CD4-positive, alpha-beta T cell treated with Interleukin-15 for 4 hours (primary cell): ENCODE data around the gene HOXC5.
A peak's percentile ranks its signal among the peaks of the same experiment; 100 is the strongest.

Source experiments
- DNase-seq: peaks from one replicate; pipeline ENCODE4 v3.0.0-alpha.2; 2020; ENCODE audit warnings: low spot score

The HOXC5 gene

DNA sequence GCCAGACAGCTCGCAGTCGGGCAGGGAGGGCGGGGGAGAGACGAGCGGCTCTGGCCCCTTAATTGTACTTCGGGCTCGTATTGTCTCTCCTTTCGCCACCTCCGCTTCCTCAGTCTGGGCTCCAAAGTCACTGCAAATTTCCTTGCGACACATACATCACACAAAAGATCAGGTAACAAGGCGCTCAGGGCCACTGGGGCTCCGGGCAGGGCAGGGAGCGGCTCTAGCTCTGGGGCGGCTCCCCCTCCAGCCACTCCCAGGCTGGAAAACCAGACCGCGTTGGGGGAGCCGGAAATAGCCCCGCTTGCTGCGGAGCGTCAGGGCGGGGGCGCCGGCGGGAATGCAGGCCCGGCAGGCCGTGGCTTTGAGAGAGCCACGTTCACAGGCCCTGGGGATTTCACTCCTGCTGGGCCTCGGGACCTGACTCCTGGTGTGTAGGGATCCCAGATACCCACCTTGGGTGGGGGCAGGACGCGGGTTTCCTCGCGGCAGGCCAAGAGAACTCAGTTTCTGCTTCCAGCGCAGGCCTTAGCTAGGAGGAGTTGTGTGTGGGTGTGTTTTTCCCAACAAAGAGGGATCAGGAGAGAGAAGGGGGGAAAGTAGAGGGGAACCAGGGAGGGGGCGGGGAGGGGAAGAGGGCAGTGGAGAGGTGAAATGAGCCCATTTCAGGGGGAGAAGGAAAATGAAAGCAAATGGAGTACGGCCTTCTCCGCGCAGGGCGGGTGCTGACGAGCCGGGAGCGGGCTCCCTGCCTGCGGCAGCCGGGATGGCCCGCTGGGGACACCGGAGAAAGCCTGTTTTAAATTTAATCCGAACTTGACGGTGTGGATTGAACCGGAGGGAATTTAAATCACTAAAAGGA, 37.2 kb upstream of the HOXC5 start:
- no peak for DNase-seq

DNA sequence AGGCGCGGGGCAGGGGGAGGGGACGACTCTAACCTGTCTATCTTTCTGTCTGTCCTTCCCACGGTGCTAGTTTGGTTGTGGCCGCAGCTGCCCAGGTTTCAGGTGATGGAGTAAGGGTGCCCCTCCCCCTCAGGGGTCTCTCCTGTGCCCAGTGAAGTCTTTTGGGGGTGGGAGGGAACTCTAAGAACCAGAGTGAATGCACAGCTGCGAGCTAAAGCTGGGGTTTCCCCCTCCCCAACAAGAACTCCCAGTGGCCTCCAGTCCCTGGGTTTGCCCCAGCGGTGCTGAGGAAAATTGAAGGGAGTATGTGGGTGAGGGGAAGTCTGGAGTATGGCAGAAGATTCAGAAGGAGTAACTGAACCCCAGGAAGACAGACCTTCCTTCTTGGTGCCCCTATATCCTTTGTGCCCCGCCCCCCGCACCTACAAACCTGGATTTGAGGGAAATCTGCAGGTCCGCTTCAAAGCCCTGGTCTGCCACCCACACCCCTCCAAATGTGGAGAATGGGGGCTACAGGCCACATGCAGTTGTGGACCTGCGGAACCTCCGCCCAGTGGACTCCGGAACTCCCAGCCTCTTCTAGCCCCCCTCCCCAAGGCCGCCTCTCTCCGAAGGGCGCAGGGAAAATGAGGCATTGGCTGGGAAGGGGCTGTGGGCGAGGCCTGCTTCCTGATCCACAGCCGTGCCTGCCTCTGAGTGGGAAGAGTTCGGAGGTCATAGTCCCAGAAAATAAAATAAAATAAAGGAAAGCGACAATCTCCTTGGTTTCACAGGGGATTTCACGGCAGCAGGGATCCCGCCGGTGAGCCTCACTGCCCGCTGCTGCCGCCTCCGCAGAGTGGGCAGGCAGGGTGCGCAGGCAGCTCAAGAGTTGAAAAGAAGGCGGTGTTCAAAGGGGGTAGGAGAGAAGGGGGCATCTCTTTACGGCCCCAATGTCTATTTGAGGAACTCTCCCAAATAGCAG, 36.3 kb upstream of the HOXC5 start:
- DNase-seq, result no peak

- no peak for DNase-seq
These were observed 35.4 kb upstream of the HOXC5 start for GRCh38 chr12:53997204-53998109.

GRCh38 chr12:53998110-53998899, 34.5 kb upstream of the HOXC5 start:
- no peak for DNase-seq

- DNase-seq, result no peak
These were observed 34.0 kb upstream of the HOXC5 start for GRCh38 chr12:53998900-53999236.

DNA sequence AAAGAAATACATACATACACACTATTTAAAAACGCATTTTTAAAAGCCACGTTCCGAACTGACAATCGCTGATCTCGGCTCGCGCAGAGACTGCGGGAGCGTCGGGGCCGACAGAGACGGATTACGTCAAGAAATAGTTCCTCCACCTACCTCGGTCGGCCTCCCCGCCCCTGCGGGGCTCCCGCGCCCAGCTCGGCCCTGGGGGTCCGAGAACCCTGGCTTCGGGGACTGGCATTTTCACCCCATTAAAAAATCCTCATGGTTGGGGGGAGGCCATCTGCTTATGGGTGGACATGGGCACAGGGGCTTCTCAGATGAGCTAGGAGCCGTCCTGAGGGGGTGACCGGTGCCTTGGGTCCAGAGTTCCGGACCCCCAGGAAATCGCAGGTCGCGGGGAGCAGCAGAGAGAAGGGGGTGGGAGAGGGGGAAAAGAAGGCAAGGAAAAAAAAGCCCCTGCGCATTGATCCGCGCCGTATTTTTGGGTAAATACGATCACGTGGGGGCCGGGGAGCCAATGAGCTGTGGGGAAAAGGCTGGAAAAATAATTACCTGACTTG, 33.2 kb upstream of the HOXC5 start:
- DNase-seq, result no peak

DNA sequence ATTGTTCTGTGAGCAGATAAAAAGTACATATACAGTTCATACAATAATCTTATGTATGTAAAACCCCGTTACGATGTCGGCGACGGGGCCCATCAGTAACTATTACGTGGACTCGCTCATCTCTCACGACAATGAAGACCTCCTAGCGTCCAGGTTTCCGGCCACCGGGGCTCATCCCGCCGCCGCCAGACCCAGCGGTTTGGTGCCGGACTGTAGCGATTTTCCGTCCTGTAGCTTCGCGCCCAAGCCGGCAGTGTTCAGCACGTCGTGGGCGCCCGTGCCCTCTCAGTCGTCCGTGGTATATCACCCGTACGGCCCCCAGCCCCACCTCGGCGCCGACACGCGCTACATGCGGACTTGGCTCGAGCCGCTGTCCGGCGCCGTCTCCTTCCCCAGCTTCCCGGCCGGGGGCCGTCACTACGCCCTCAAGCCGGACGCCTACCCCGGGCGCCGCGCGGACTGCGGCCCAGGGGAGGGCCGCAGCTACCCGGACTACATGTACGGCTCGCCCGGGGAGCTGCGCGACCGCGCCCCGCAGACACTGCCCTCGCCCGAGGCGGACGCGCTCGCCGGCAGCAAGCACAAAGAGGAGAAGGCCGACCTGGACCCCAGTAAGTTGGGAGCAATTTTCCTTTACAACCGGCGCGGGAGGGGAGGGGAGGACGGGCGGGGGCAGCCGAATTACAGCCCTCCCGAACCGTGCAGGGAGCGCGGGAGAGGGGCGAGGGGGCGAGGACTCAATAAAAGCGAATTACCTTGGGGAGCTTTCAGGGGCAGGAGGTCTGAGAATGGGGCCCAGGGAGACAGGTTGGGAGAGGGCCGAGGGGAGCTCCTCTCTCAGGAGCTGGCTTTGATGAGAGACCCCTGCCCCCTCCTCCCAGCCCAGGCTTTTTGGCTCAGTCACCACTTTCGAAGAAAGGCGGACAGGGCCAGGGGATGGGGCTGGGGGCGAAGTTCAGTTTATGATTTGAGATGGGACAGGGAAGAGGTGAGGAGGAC, 32.4 kb upstream of the HOXC5 start, which contains the start of gene HOXC9:
Gene HOXC9, plus strand, starts transcription at position 46 of the 999 bp plus-strand sequence. Its CDS starts 28 bp downstream, at position 74.
- no peak for DNase-seq

GRCh38 chr12:54001283-54002187, 31.3 kb upstream of the HOXC5 start:
- DNase-seq, result no peak

- no peak for DNase-seq
These were observed 30.5 kb upstream of the HOXC5 start for GRCh38 chr12:54002278-54002914.

DNA sequence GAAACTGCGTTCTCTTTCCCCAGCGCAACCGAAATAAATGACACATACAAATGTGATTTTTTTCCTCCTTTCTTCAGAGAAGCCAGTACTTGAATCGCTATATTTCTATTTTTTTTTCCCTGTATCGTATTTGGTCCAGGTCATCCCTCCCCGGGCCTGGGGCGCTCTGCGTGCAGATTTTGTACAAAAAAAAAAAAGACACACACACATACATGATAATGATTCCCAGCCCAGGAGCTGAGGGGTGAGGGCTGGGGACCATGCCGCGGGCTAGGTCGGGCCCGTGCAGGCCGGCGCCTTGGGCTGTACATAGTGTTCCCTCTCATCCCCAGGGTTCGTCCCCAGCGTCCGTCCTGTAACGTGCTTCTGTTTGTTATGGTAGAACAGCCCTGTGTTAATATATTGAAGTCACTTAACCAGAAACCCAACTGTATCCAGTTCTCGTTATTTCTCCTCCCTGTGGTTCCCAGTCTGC, 29.9 kb upstream of the HOXC5 start:
- DNase-seq, result no peak

DNA sequence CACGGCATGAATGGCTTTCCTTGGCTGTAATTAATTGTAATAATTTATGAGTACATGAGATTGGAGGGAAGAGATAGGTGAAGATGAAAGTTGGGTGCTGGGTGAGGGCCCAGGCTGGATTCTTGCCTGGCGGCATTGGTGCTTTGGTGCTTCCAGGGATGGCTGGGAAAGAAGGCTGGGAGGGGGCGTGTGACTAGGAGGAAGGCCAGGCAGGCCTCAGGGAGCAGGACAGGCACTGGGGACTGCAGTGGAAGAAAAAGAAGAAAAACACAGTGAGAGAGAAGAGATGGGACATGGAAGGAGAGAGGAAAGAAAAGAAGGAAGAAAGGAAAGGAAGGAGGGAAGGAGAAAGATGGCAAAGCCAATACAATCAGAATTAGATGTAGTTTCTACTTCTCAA, 29.2 kb upstream of the HOXC5 start:
- no peak for DNase-seq

GRCh38 chr12:54004063-54004840, 28.6 kb upstream of the HOXC5 start:
- DNase-seq, result no peak

DNA sequence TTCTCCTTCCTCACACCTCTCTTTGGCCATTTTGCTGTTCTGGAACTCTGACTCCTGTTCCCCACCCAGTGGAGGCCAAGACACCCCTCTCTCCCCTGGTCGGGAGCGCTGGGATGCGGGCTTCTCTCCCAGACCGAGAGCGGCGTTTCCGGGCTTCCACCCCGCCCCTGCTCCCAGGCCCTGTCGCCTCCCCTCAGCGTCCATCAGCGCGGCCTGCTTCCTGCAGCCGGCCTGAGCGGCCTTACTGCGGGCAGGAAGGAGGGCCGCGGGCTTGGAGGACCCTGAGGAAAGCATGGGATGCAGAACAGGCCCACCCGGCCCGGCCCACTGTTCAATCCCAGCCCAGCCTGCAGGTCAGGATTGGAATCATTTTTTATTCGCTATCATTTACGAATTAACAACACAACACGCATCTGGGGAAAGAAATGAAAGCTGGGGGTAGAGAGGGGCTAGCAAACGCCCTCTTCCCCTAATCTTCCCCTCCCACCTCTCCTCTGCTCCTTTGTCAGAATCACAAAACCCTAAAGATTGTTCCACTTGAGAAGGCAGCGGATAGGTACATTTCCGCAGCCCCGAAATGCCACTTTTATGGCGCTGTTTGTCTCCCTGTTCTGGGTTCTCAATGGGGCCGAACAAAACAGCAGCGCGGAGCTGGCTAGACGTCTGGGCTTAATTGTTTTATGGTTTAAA, 27.9 kb upstream of the HOXC5 start:
- DNase-seq, result no peak

- DNase-seq, result no peak
These were observed 27.4 kb upstream of the HOXC5 start for GRCh38 chr12:54005531-54005852.

GRCh38 chr12:54005853-54006558, 26.8 kb upstream of the HOXC5 start:
- peak; percentile 84 for DNase-seq
